Body of pancreas (tissue), 4 donors: ENCODE data around the gene R3HDM2.

Experiments used
- POLR2A ChIP-seq, 3 donors: fragments of 450-650 bp; IDR thresholded peaks; one replicate each; pipeline ENCODE4 v1.6.1; 2016; ENCODE audit warnings: antibody characterized with exemption in 3 of 3, mild to moderate bottlenecking in 2 of 3
- TF ChIP-seq, protein P1 (sequence below), 7 experiments: fragments of 450-650 bp in 4 of 7; fragments of 200-600 bp in 3 of 7; sonication (generic) in 3 of 7; IDR thresholded peaks; one replicate each; pipeline ENCODE4 v1.5.1; 2016 to 2019; ENCODE audit warnings: antibody characterized with exemption in 7 of 7

DNA sequence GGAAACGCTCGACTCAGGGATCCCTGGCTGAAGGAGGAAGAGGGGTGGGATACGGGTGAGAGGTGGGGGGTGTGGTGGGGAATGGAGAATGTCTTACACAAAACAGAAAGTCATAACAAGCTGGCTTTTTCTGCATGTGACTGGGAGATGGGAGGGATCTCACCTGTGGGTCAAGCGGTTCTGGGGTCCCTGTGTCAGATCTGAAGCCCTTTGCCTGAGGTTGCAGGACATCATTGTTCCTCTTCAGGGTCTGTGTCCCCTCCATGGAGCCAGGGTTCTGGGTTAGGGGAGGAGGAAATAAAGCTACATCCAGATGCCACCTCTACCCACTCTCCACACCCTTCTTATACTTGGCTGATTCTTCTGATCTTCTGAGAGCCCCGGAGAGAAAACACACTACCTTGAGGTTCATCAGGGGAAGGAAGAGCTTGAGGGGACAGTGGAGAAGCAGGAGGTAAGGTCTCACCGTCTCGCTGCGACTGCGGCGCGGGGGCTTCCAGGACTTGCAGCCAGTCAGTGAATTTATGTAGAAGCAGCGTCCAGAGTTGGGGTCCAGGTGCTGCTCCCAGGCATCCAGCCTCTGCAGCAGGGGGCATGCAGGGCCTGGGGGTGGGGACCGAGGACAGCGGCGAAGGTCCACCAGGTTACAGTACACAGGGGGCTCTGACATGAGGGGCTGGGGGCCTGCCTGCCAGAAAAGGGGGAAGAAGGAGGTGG, 46.3 kb upstream of the R3HDM2 start:
- TF ChIP-seq, protein P1, sequence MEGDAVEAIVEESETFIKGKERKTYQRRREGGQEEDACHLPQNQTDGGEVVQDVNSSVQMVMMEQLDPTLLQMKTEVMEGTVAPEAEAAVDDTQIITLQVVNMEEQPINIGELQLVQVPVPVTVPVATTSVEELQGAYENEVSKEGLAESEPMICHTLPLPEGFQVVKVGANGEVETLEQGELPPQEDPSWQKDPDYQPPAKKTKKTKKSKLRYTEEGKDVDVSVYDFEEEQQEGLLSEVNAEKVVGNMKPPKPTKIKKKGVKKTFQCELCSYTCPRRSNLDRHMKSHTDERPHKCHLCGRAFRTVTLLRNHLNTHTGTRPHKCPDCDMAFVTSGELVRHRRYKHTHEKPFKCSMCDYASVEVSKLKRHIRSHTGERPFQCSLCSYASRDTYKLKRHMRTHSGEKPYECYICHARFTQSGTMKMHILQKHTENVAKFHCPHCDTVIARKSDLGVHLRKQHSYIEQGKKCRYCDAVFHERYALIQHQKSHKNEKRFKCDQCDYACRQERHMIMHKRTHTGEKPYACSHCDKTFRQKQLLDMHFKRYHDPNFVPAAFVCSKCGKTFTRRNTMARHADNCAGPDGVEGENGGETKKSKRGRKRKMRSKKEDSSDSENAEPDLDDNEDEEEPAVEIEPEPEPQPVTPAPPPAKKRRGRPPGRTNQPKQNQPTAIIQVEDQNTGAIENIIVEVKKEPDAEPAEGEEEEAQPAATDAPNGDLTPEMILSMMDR (IDR thresholded peaks at IDR 0.05) = no peak
- no peak for TF ChIP-seq POLR2A (IDR thresholded peaks at IDR 0.05)
